ENCODE results near the gene PTPRM. TPM values are rescaled to one million over a fixed set of nuclear protein-coding genes. Genes with fewer than 3 reads are reported as not detected.

PTPRM gene
- polyA plus RNA-seq, 4 donors, result 2.2 to 31.4 (median 18.1) TPM

GRCh38 chr18:7608174-7608550, 41.0 kb downstream of the PTPRM start:
- Histone ChIP-seq H3K4me3 (ENCODE audit: low read depth in 1 of 3, low read length in 3 of 3) (no peak overlapping the region), H3K27me3 (ENCODE audit: control insufficient read depth in 3 of 3, insufficient read depth in 3 of 3, low read length in 3 of 3) (no peaks in the 10 kb centered on the region), H3K9me3 (ENCODE audit: control insufficient read depth in 2 of 2, insufficient read depth in 1 of 2, low read depth in 1 of 2, low read length in 1 of 2) (no peaks in the 10 kb centered on the region), H3K36me3 (ENCODE audit: control insufficient read depth in 3 of 3, insufficient read depth in 2 of 3, low read depth in 1 of 3, low read length in 3 of 3) (no peaks in the 10 kb centered on the region), H3K4me1 (ENCODE audit: control insufficient read depth in 3 of 3, insufficient read depth in 2 of 3, low read depth in 1 of 3, low read length in 2 of 3) (no peaks in the 10 kb centered on the region), H3K27ac (ENCODE audit: low read depth in 1 of 3, low read length in 2 of 3) (no peak overlapping the region)
- no peak for DNase-seq
- WGBS, 3 donors, result 62 to 91% (median 79%) methylated on average over 1 of the region's 1 CpG
- no peak for FAIRE-seq

GRCh38 chr18:7608781-7609201, 41.7 kb downstream of the PTPRM start:
- H3K27me3 ChIP-seq (ENCODE audit: control insufficient read depth in 3 of 3, insufficient read depth in 3 of 3, low read length in 3 of 3), result no peaks in the 10 kb centered on the region
- 53 to 55% (median 55%) methylated on average over 2 of the region's 2 CpGs for WGBS, 3 donors
- H3K4me3 ChIP-seq (ENCODE audit: low read depth in 1 of 3, low read length in 3 of 3), result no peak overlapping the region
- no peak overlapping the region for H3K27ac ChIP-seq (ENCODE audit: low read depth in 1 of 3, low read length in 2 of 3)
- no peaks in the 10 kb centered on the region for H3K4me1 ChIP-seq (ENCODE audit: control insufficient read depth in 3 of 3, insufficient read depth in 2 of 3, low read depth in 1 of 3, low read length in 2 of 3)
- FAIRE-seq (no peak), DNase-seq (no peak)
- H3K9me3 ChIP-seq (ENCODE audit: control insufficient read depth in 2 of 2, insufficient read depth in 1 of 2, low read depth in 1 of 2, low read length in 1 of 2), result no peaks in the 10 kb centered on the region
- no peaks in the 10 kb centered on the region for H3K36me3 ChIP-seq (ENCODE audit: control insufficient read depth in 3 of 3, insufficient read depth in 2 of 3, low read depth in 1 of 3, low read length in 3 of 3)

GRCh38 chr18:7609617-7610016, 42.5 kb downstream of the PTPRM start:
- Histone ChIP-seq H3K4me1 (ENCODE audit: control insufficient read depth in 3 of 3, insufficient read depth in 2 of 3, low read depth in 1 of 3, low read length in 2 of 3) (no peaks in the 10 kb centered on the region), H3K27ac (ENCODE audit: low read depth in 1 of 3, low read length in 2 of 3) (no peak overlapping the region), H3K27me3 (ENCODE audit: control insufficient read depth in 3 of 3, insufficient read depth in 3 of 3, low read length in 3 of 3) (no peaks in the 10 kb centered on the region), H3K4me3 (ENCODE audit: low read depth in 1 of 3, low read length in 3 of 3) (no peak overlapping the region), H3K9me3 (ENCODE audit: control insufficient read depth in 2 of 2, insufficient read depth in 1 of 2, low read depth in 1 of 2, low read length in 1 of 2) (no peaks in the 10 kb centered on the region), H3K36me3 (ENCODE audit: control insufficient read depth in 3 of 3, insufficient read depth in 2 of 3, low read depth in 1 of 3, low read length in 3 of 3) (no peaks in the 10 kb centered on the region)
- no peak for DNase-seq
- no peak for FAIRE-seq
- 59 to 80% (median 80%) methylated on average over 1 of the region's 1 CpG for WGBS, 3 donors

GRCh38 chr18:7614042-7614441, 46.9 kb downstream of the PTPRM start:
- 57 to 75% (median 63%) methylated on average over 4 of the region's 4 CpGs for WGBS, 3 donors
- H3K9me3 ChIP-seq (ENCODE audit: control insufficient read depth in 2 of 2, insufficient read depth in 1 of 2, low read depth in 1 of 2, low read length in 1 of 2), result no peaks in the 10 kb centered on the region
- FAIRE-seq (no peak), DNase-seq (no peak)
- no peaks in the 10 kb centered on the region for H3K36me3 ChIP-seq (ENCODE audit: control insufficient read depth in 3 of 3, insufficient read depth in 2 of 3, low read depth in 1 of 3, low read length in 3 of 3)
- H3K4me3 ChIP-seq (ENCODE audit: low read depth in 1 of 3, low read length in 3 of 3), result no peak overlapping the region
- peaks cover 0 to 2% (median 0%) of the 10 kb centered on the region in 3 donors for H3K4me1 ChIP-seq (ENCODE audit: control insufficient read depth in 3 of 3, insufficient read depth in 2 of 3, low read depth in 1 of 3, low read length in 2 of 3)
- no peak overlapping the region for H3K27ac ChIP-seq (ENCODE audit: low read depth in 1 of 3, low read length in 2 of 3)
- no peaks in the 10 kb centered on the region for H3K27me3 ChIP-seq (ENCODE audit: control insufficient read depth in 3 of 3, insufficient read depth in 3 of 3, low read length in 3 of 3)

GRCh38 chr18:7615840-7616239, 48.7 kb downstream of the PTPRM start:
- Histone ChIP-seq H3K27me3 (ENCODE audit: control insufficient read depth in 3 of 3, insufficient read depth in 3 of 3, low read length in 3 of 3) (no peaks in the 10 kb centered on the region), H3K9me3 (ENCODE audit: control insufficient read depth in 2 of 2, insufficient read depth in 1 of 2, low read depth in 1 of 2, low read length in 1 of 2) (no peaks in the 10 kb centered on the region), H3K4me1 (ENCODE audit: control insufficient read depth in 3 of 3, insufficient read depth in 2 of 3, low read depth in 1 of 3, low read length in 2 of 3) (peaks cover 0 to 3% (median 0%) of the 10 kb centered on the region in 3 donors), H3K36me3 (ENCODE audit: control insufficient read depth in 3 of 3, insufficient read depth in 2 of 3, low read depth in 1 of 3, low read length in 3 of 3) (no peaks in the 10 kb centered on the region), H3K27ac (ENCODE audit: low read depth in 1 of 3, low read length in 2 of 3) (no peak overlapping the region), H3K4me3 (ENCODE audit: low read depth in 1 of 3, low read length in 3 of 3) (no peak overlapping the region)
- FAIRE-seq (no peak), DNase-seq (no peak)
- WGBS, 3 donors, result 90 to 94% (median 91%) methylated on average over 9 of the region's 9 CpGs

- H3K27ac ChIP-seq (ENCODE audit: low read depth in 1 of 3, low read length in 2 of 3), result peak overlapping the region in 1 of 3 donors; percentile 36
- WGBS, 3 donors, result 58 to 70% (median 63%) methylated on average over 4 of the region's 4 CpGs
- H3K4me1 ChIP-seq (ENCODE audit: control insufficient read depth in 3 of 3, insufficient read depth in 2 of 3, low read depth in 1 of 3, low read length in 2 of 3), result peaks cover 0 to 3% (median 0%) of the 10 kb centered on the region in 3 donors
- FAIRE-seq, result no peak
- no peaks in the 10 kb centered on the region for H3K9me3 ChIP-seq (ENCODE audit: control insufficient read depth in 2 of 2, insufficient read depth in 1 of 2, low read depth in 1 of 2, low read length in 1 of 2)
- no peaks in the 10 kb centered on the region for H3K27me3 ChIP-seq (ENCODE audit: control insufficient read depth in 3 of 3, insufficient read depth in 3 of 3, low read length in 3 of 3)
- no peaks in the 10 kb centered on the region for H3K36me3 ChIP-seq (ENCODE audit: control insufficient read depth in 3 of 3, insufficient read depth in 2 of 3, low read depth in 1 of 3, low read length in 3 of 3)
- DNase-seq, result no peak
- H3K4me3 ChIP-seq (ENCODE audit: low read depth in 1 of 3, low read length in 3 of 3), result no peak overlapping the region
Observed at GRCh38 chr18:7616661-7617060, 49.5 kb downstream of the PTPRM start.

- no peak overlapping the region for H3K27ac ChIP-seq (ENCODE audit: low read depth in 1 of 3, low read length in 2 of 3)
- WGBS, 3 donors, result 28 to 53% (median 35%) methylated on average over 7 of the region's 7 CpGs
- FAIRE-seq, result no peak
Observed at GRCh38 chr18:7617738-7618422, 50.8 kb downstream of the PTPRM start.

GRCh38 chr18:7618891-7619442, 51.9 kb downstream of the PTPRM start:
- DNase-seq (no peak), FAIRE-seq (no peak)
- H3K9me3 ChIP-seq (ENCODE audit: control insufficient read depth in 2 of 2, insufficient read depth in 1 of 2, low read depth in 1 of 2, low read length in 1 of 2), result no peaks in the 10 kb centered on the region
- no peaks in the 10 kb centered on the region for H3K36me3 ChIP-seq (ENCODE audit: control insufficient read depth in 3 of 3, insufficient read depth in 2 of 3, low read depth in 1 of 3, low read length in 3 of 3)
- whole genome bisulfite sequencing, 3 donors, result 65 to 94% (median 84%) methylated on average over 3 of the region's 3 CpGs
- no peaks in the 10 kb centered on the region for H3K27me3 ChIP-seq (ENCODE audit: control insufficient read depth in 3 of 3, insufficient read depth in 3 of 3, low read length in 3 of 3)
- no peak overlapping the region for H3K4me3 ChIP-seq (ENCODE audit: low read depth in 1 of 3, low read length in 3 of 3)
- H3K4me1 ChIP-seq (ENCODE audit: control insufficient read depth in 3 of 3, insufficient read depth in 2 of 3, low read depth in 1 of 3, low read length in 2 of 3), result peaks cover 0 to 3% (median 0%) of the 10 kb centered on the region in 3 donors
- no peak overlapping the region for H3K27ac ChIP-seq (ENCODE audit: low read depth in 1 of 3, low read length in 2 of 3)

More at GRCh38 chr18:7617738-7618422, 50.8 kb downstream of the PTPRM start:
- H3K4me1 ChIP-seq (ENCODE audit: control insufficient read depth in 3 of 3, insufficient read depth in 2 of 3, low read depth in 1 of 3, low read length in 2 of 3), result peaks cover 0 to 3% (median 0%) of the 10 kb centered on the region in 3 donors
- H3K27me3 ChIP-seq (ENCODE audit: control insufficient read depth in 3 of 3, insufficient read depth in 3 of 3, low read length in 3 of 3), result no peaks in the 10 kb centered on the region
- no peak overlapping the region for H3K4me3 ChIP-seq (ENCODE audit: low read depth in 1 of 3, low read length in 3 of 3)
- H3K9me3 ChIP-seq (ENCODE audit: control insufficient read depth in 2 of 2, insufficient read depth in 1 of 2, low read depth in 1 of 2, low read length in 1 of 2), result no peaks in the 10 kb centered on the region
- DNase-seq, result peak; percentile 8 to 25
- no peaks in the 10 kb centered on the region for H3K36me3 ChIP-seq (ENCODE audit: control insufficient read depth in 3 of 3, insufficient read depth in 2 of 3, low read depth in 1 of 3, low read length in 3 of 3)
